ENCODE data around the gene ZNF354C. TPM values are rescaled to one million over a fixed set of nuclear protein-coding genes. Genes with fewer than 3 reads are reported as not detected.

The ZNF354C gene
- total and polyA plus RNA-seq, 10 of the 15 experiments (the other 5 are each of a cell fraction or from before 2014, with no cell fraction given): 0.01 to 0.03 (median 0.02) TPM; not detected in 7

- TF ChIP-seq FOXK2 (IDR thresholded peaks at IDR 0.05): no peak
- TF ChIP-seq RUNX3 (IDR thresholded peaks at IDR 0.05; ENCODE audit: low read length): no peak
- TF ChIP-seq E2F4 (IDR thresholded peaks at IDR 0.05; ENCODE audit: low read depth, low read length): no peak
- TF ChIP-seq MTA2 (IDR thresholded peaks at IDR 0.05; ENCODE audit: low read depth): no peak
- TF ChIP-seq PRDM15 (CRISPR knock-in tag; IDR thresholded peaks at IDR 0.05): no peak
Measured at GRCh38 chr5:179129607-179130071, 69.5 kb downstream of the ZNF354C start (continued).

- in situ Hi-C loops (cut with MboI) (no loop called here), intact Hi-C loops (cut with micrococcal nuclease; ENCODE audit: unreplicated experiment) (no loop called here)
- DNase-seq (ENCODE audit: low read depth, low spot score): no peak
- no peak overlapping the region for H3K4me3 ChIP-seq
- H2AFZ ChIP-seq (ENCODE audit: control insufficient read depth, low read depth, low read length): no peak overlapping the region
- no peak overlapping the region for H3K4me2 ChIP-seq (ENCODE audit: control insufficient read depth, insufficient read depth)
- TF ChIP-seq IRF5 (IDR thresholded peaks at IDR 0.05; ENCODE audit: borderline replicate concordance): no peak
- no peak for TF ChIP-seq PRDM15 (CRISPR knock-in tag; IDR thresholded peaks at IDR 0.05)
- TF ChIP-seq NR2C2 (IDR thresholded peaks at IDR 0.05; ENCODE audit: borderline replicate concordance, control insufficient read depth, insufficient read length, low read depth): no peak
- TF ChIP-seq BCL3 (IDR thresholded peaks at IDR 0.05; ENCODE audit: borderline replicate concordance, insufficient read depth, low read depth, low read length, poor library complexity, severe bottlenecking): no peak
- ATAC-seq: no peak
- ChIA-PET SMC1A (ENCODE audit: uncharacterized antibody, unreplicated experiment) (no interaction called here), POLR2A (no interaction called here), CTCF (no interaction called here), RAD21 (ENCODE audit: unreplicated experiment) (no interaction called here)
- H3K9ac ChIP-seq (ENCODE audit: control insufficient read depth, insufficient read depth, low read length): no peak overlapping the region
- H3K36me3 ChIP-seq (ENCODE audit: control insufficient read depth in 2 of 2, insufficient read depth in 2 of 2, low read length in 1 of 2): no peaks in the 10 kb centered on the region
- no peak overlapping the region for H3K27ac ChIP-seq (ENCODE audit: control insufficient read depth, insufficient read depth)
- H3K79me2 ChIP-seq (ENCODE audit: control insufficient read depth, insufficient read depth, low read length): no peaks in the 10 kb centered on the region
- H3K4me1 ChIP-seq (ENCODE audit: control insufficient read depth, insufficient read depth, low read length): no peaks in the 10 kb centered on the region
- H4K20me1 ChIP-seq (ENCODE audit: control insufficient read depth, insufficient read depth): no peaks in the 10 kb centered on the region
- H3K9me3 ChIP-seq (replicated peaks; ENCODE audit: control insufficient read depth, insufficient read depth, low read length): peaks cover 1% of the 10 kb centered on the region; the same call in 1 of the 3 replicates
- no peaks in the 10 kb centered on the region for H3K27me3 ChIP-seq (replicated peaks in 1 of 2; ENCODE audit: control insufficient read depth in 2 of 2, insufficient read depth in 2 of 2, low read length in 1 of 2)
- WGBS (ENCODE audit: insufficient coverage, insufficient replicate concordance, low lambda C conversion rate, missing lambda C conversion rate): 52% methylated on average over 14 of the region's 14 CpGs
- no peak for FAIRE-seq
- no TSS peak for BruUV-seq (replicated peaks)
Measured at GRCh38 chr5:179130101-179130681, 70.0 kb downstream of the ZNF354C start.
